ENCODE results near the gene ASPSCR1.
"Not testable (repeated sequence)": the region's sequence is repeated elsewhere in the genome, so short reads cannot be mapped to it uniquely, and the experiment has no call there.

ASPSCR1 gene

DNA sequence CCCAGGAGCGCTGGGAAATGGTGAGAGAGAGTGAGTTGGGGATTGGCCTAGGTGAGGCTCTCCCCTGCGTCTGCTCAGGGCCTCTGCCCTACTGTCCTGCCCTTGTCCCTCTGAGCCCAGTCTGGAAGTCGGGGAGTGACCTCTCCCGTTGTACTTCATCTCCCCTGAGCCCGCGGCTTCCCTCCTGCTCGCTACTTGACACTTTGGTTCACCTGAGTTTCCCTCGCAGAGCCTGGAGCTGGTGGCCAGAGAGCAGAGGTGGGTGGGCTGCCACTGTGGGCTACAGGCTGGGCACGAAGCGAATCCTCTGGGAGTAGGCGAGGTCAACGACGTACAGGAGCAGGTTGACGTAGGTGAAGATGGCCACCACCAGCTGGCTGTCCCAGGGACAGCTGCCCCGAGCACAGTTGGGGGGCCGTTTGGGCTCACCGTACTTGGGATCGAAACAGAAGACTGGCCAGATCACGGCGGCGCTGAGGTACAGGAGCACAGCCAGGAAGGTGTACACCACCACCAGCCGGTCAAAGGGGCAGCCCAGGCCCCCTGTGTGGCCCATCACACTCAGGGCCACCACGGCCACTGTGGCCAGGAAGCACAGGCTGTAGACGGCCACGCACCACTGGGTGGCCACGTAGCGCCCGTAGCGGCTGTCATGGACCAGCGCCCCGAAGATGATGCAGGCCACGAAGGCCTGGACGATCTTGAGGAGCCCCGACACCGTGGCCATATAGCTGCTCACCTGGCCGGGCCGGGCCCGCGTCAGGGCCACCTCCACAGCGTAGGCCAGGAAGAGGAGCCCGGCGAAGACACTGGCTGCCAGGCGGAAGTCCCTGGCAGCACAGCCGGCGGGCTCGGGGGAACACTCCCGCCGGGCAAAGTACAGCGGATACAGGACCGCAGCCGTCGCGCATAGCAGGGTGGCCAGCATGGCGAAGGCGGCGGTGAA lies 36.6 kb upstream of the ASPSCR1 start:
- in situ Hi-C loops (cut with HindIII; ENCODE audit: low sequenced_read_pairs), result no loop called here

DNA sequence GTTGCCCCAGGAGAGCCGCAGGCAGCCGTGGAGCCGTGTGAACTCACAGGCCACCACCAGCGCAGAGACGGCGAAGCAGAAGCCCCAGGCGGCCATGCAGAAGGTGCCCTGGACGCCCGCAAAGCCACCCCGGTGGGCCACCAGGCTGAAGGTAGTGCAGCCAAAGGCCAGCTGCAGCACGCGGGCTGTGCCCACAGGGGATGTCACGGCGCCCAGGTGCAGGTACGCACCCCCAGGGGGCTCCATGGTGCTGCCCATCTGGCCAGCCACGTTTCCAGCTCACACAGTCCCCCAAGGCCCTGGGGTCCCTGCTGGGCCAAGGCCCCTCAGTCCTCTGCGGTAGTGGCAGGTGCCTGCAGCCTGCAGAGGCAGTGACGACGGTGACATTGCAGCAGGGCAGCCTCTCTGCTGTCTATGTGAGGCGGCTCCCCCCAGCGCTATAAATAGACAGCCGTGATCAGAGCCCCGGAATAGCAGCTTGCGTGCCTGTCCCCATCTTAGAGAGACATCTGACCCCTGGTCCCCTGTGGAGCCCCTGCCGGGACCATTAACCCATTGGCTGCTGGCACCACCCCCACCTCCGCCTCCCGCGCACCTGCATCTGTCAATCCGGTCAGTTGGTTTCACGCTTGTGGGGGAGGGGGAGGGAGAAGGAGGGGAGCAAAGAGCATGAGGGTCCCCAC lies 35.8 kb upstream of the ASPSCR1 start:
- in situ Hi-C loops (cut with HindIII; ENCODE audit: low sequenced_read_pairs), result no loop called here

- in situ Hi-C loops (cut with HindIII; ENCODE audit: low sequenced_read_pairs), result no loop called here
Measured at GRCh38 chr17:81942167-81942553, 35.3 kb upstream of the ASPSCR1 start.

DNA sequence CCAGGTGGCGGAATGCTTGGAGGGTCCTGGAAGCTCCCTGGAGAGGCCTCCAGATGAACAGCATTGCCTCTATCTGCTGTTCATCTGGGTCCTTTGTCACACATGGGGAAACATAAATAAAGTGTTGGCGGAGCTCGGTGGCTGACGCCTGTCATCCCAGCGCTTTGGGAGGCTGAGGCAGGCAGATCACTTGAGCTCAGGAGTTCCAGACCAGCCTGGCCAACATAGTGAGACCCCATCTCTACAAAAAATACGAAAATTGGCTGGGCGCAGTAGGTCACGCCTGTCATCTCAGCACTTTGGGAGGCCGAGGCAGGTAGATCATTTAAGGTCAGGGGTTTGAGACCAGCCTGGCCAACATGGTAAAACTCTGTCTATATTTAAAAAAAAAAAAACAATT lies 32.6 kb upstream of the ASPSCR1 start:
- in situ Hi-C loops (cut with HindIII; ENCODE audit: low sequenced_read_pairs), result no loop called here

- in situ Hi-C loops (cut with HindIII; ENCODE audit: low sequenced_read_pairs), result no loop called here
Measured at GRCh38 chr17:81947189-81947588, 30.2 kb upstream of the ASPSCR1 start, which contains the start of gene MYADML2. MYADML2 (minus strand) TSS chr17:81947233; CDS start chr17:81941741, 5,492 bp downstream.

DNA sequence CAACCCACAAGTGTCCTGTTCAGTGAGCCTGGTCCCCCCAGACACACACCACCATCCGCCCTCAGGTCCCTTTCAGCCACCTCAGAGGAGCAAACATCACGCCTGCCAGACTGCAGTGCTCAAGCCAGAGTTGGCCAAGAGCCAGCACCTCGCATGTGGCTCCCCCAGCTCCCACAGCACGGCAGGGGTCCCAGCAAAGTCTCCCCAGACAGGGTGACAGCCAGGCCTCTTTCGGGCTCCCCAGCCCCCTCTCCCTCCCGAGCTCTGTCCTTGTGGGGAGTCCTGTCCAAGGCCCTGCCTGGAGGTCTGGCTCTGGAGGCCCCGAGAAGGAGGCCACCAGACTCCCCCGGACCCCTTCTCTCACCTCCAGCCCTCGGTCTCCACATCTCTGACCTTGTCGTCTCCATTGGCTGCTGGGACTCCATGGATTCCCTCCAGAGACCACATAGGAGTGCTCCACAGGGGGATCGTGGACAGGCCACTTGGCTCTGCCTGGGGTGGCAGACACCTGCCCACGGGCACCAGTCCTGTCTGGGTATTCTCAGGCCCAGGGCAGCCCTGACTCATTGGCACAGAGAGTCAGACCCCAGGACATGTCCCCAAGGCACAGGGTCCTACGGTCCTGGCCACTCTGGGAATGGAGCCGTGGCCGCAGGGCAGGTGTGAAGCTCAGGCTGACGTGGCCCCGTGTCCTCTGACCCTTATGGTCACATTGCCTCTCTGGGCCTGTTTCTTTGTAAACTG lies 28.6 kb upstream of the ASPSCR1 start:
- in situ Hi-C loops (cut with HindIII; ENCODE audit: low sequenced_read_pairs), result no loop called here

DNA sequence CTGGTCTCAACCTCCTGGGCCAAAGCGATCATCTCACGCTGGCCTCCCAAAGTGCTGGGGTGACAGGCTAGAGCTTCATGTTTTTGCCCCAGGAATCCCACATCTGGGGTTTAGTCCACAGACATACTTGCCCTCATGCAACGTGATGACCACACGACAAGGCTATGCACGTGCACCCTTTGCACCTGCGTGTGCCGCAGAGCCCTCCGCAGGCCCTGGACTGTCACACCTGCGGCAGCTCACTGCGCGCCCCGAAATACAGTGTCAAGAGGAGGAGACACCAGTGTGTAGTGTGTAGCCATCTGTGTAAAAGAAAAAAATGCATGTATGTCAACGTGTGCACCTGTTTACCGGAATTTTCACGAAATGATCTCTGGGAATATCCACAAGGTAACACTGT lies 26.9 kb upstream of the ASPSCR1 start:
- in situ Hi-C loops (cut with HindIII; ENCODE audit: low sequenced_read_pairs), result no loop called here

DNA sequence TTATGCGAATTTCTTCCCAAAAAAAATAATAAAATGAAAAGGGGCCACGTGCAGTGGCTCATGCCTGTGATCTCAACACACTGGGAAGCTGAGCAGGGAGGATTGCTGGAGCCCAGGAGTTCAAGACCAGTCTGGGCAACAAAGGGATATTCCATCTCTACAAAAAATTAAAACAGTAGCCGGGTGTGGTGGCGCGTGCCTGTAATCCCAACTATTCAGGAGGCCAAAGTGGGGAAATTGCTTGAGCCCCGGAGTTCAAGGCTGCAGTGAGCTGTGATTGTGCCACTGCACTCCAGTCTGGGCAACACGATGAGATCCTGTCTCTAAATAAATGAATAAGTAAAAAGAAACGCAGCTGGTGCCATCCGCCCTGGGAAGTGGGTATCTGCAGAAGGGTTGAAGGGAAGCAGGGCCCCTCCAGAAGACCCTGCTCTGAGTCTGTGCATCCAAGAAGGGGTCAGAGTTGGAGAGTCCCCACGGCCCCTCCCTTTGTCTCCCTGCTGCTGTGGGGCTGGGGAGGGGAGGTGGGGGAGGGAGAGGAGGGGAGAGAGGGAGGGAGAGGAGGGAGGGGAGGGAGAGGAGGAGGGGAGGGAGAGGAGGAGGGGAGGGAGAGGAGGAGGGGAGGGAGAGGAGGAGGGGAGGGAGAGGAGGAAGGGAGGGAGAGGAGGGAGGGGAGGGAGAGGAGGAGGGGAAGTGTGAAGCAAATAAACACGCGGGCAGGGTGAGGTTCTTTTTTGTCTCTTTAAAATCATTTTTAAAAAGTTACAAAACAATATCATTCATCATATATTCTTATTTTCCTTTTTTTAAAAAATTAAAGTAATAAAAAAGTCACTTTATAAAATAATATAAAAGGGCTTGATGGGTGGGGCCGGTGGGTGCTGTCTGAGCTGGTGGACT lies 25.4 kb upstream of the ASPSCR1 start:
- in situ Hi-C loops (cut with HindIII; ENCODE audit: low sequenced_read_pairs), result no loop called here

- in situ Hi-C loops (cut with HindIII; ENCODE audit: low sequenced_read_pairs), result no loop called here
Measured at GRCh38 chr17:81952792-81953228, 24.6 kb upstream of the ASPSCR1 start.

DNA sequence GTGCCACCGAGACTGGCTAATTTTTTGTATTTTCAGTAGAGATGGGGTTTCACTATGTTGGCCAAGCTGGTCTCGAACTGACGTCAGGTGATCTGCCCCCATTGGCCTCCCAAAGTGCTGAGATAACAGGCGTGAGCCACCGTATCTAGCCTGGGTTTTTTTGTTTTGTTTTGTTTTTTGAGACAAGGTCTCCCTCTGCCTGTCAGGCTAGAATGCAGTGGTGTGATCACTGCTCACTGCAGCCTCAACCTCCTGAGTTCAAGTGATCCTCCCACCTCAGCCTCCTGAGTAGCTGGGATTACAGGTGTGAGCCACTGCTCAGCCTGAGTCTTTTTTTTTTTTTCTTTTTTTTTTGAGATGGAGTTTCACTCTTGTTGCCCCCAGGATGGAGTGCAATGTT lies 24.0 kb upstream of the ASPSCR1 start:
- in situ Hi-C loops (cut with HindIII; ENCODE audit: low sequenced_read_pairs), result not testable (repeated sequence)

- in situ Hi-C loops (cut with HindIII; ENCODE audit: low sequenced_read_pairs), result no loop called here
Measured at GRCh38 chr17:81954131-81955057, 23.0 kb upstream of the ASPSCR1 start.

DNA sequence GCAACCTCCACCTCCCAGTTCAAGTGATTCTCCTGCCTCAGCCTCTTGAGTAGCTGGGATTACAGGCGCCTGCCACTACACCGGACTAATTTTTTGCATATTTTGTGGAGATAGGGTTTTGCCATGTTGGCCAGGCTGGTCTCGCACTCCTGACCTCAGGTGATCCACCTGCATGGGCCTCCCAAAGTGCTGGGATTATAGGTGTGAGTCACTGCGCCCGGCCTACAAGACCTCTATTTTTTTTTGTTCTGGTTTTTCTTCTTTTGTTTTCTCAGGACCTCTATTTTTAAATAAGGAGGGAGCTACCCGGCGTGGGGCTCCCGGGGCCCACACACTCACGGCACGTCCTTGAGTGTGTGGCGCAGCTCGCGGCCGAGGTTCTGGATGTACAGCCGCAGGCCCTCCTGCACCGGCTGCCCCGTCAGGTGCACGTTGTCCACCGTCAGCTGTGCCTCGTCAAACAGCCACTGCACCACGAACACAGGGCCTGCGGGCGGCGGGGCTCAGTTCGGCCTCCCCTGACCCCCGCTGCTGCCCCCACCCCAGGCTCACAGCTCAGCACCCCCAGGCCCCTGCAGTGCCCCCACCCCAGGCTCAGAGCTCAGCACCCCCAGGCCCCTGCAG lies 22.3 kb upstream of the ASPSCR1 start:
- in situ Hi-C loops (cut with HindIII; ENCODE audit: low sequenced_read_pairs), result no loop called here

GRCh38 chr17:81955756-81956544 lies 21.5 kb upstream of the ASPSCR1 start:
- in situ Hi-C loops (cut with HindIII; ENCODE audit: low sequenced_read_pairs), result no loop called here

DNA sequence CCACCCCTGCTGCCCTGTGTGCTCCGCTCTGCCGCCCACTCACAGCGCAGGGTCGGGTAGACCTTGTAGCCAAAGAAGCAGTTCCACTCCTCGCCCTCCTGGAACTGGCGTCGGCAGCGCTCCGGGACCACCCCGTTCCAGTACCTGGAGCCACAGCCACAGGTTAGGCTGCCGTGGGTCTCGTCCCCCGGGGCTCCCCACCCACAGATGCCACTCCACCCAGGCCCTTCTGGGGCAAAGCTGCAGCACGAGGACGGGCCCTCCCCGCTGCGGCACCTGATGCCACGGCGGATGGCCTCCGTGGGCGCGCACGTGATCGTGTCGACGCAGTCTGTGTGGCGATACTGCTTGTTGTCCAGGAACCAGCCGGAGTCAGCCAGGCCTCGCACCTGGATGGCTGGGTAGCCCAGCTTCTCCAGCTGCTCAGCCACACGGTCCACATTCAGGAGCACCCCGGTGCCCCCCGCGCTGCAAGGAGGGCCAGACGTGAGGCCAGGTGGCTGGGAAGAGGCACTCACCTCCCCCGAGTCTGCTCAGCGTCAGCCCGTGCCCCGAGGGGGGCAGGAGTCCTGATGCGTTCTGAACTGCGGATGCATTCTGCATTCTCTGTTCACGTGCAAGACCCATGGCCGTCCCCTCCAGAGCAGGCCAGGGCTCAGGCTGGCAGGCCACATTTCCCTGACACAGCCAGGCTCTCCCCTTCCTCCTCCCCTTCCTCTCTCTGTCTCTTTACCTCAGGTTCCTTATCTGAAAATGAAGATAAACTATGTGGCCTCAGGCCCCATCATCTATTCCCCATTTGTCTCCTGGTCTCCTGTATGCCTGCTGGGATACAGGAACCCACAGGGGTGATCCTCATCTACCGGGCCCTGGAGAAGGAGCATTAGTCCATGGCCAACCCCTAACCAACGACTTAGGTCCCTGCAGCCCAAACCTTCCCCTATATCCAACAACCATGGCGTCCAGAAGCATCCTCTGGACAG lies 20.5 kb upstream of the ASPSCR1 start:
- in situ Hi-C loops (cut with HindIII; ENCODE audit: low sequenced_read_pairs), result no loop called here

- in situ Hi-C loops (cut with HindIII; ENCODE audit: low sequenced_read_pairs), result no loop called here
Measured at GRCh38 chr17:81957691-81958432, 19.6 kb upstream of the ASPSCR1 start.
